K562 (cell line): Measurements from ENCODE around the gene MECP2.

Experiments
- ATF3 ChIP-seq, 2 experiments: fragments of 450-650 bp in 1 of 2; sonication (generic) in 1 of 2; formaldehyde crosslinking in 1 of 2; IDR thresholded peaks in 1 of 2; conservative IDR thresholded peaks in 1 of 2; 2 replicates each; pipeline versions ENCODE4 v1.6.1 to v1.8.1; 2016 to 2023; ENCODE audit warnings: mild to moderate bottlenecking in 2 of 2, moderate library complexity in 2 of 2, inconsistent platforms in 1 of 2, missing genetic modification reagents in 1 of 2
- CTBP1 ChIP-seq: fragments of 450-650 bp; IDR thresholded peaks from 2 replicates; pipeline ENCODE4 v1.6.1; 2016; ENCODE audit warnings: borderline replicate concordance
- CTCF ChIP-seq, 3 experiments: IDR thresholded peaks in 2 of 3; conservative IDR thresholded peaks in 1 of 3; 2 replicates each; pipeline ENCODE4 v1.5.1; 2011 to 2012; ENCODE audit warnings: low read length in 3 of 3, mild to moderate bottlenecking in 3 of 3, control low read depth in 2 of 3, improper control_type of control experiment in 1 of 3, inconsistent platforms in 1 of 3, low read depth in 1 of 3, mixed read lengths in 1 of 3, moderate library complexity in 1 of 3; ENCODE audit not compliant: insufficient read depth in 2 of 3
- TARDBP ChIP-seq: fragments of 450-650 bp; IDR thresholded peaks from 2 replicates; pipeline ENCODE4 v1.6.1; 2016
- ZNF512 ChIP-seq: IDR thresholded peaks from 2 replicates; pipeline ENCODE4 v1.6.1; 2016; ENCODE audit warnings: missing genetic modification characterization, missing compliant biosample characterization

DNA sequence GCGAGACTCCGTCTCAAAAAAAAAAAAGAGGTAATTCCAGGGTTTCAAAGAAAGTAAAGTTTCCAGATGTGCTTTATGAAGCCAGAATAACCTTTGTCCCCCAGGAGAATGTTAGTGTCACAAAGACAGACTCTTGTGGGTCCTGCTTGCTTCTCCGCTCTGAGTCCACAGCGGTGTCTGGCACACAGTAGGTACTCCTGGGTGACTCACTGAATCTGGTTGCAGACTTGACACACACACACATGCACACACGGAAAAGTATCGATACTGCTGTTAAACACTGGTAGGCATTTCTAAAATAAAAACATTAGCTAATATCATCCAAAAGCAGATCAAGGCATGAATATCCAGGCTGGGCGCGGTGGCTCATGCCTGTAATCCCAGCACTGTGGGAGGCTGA, 102.0 kb downstream of the MECP2 start:
- TF ChIP-seq CTBP1 (no peak), CTCF (IDR thresholded peaks at IDR 0.05 in 2 of 3, conservative IDR thresholded peaks at IDR 0.05 in 1 of 3; ENCODE audit: insufficient read depth in 2 of 3, low read depth in 1 of 3, low read length in 3 of 3) (no peak), ZNF512 (no peak), TARDBP (no peak), ATF3 (IDR thresholded peaks at IDR 0.05) (no peak), ATF3 (CRISPR knock-in tag; conservative IDR thresholded peaks at IDR 0.05) (no peak)
